Trophoblast cell (in vitro differentiated cells and primary cell): ENCODE measurements around the gene ADAMTS9.

Experiments used
- DNase-seq, 2 donors: peaks; one replicate each; pipeline ENCODE4 v3.0.0-alpha.2; 2016
- H2AFZ ChIP-seq: 2 replicates; pipeline ENCODE4 v1.6.1; 2013; ENCODE audit warnings: low read length, moderate library complexity, mild to moderate bottlenecking; ENCODE audit not compliant: insufficient read depth, poor library complexity
- H2AK5ac ChIP-seq: 2 replicates; pipeline ENCODE4 v1.6.1; 2013; ENCODE audit warnings: mild to moderate bottlenecking, low read length
- H2BK120ac ChIP-seq: 2 replicates; pipeline ENCODE4 v1.6.1; 2013; ENCODE audit warnings: low read length, mild to moderate bottlenecking, moderate library complexity; ENCODE audit not compliant: insufficient read depth, poor library complexity
- H2BK12ac ChIP-seq: 2 replicates; pipeline ENCODE4 v1.6.1; 2013; ENCODE audit warnings: mild to moderate bottlenecking, low read length, moderate library complexity
- H2BK5ac ChIP-seq: 2 replicates; pipeline ENCODE4 v1.6.1; 2013; ENCODE audit warnings: low read length, low read depth, moderate library complexity, mild to moderate bottlenecking; ENCODE audit not compliant: poor library complexity
- H3K14ac ChIP-seq: 2 replicates; pipeline ENCODE4 v1.6.1; 2013; ENCODE audit warnings: mild to moderate bottlenecking, low read length
- H3K18ac ChIP-seq: 2 replicates; pipeline ENCODE4 v1.6.1; 2013; ENCODE audit warnings: mild to moderate bottlenecking, low read length
- H3K23ac ChIP-seq: 2 replicates; pipeline ENCODE4 v1.6.1; 2013; ENCODE audit warnings: low read length
- H3K27ac ChIP-seq: 2 replicates; pipeline ENCODE4 v1.5.1; 2013; ENCODE audit warnings: low read depth, mild to moderate bottlenecking, inconsistent platforms, low read length, moderate library complexity
- H3K27me3 ChIP-seq: 2 replicates; pipeline ENCODE4 v1.6.1; 2013; ENCODE audit warnings: inconsistent platforms, mild to moderate bottlenecking, low read length, moderate library complexity; ENCODE audit not compliant: insufficient read depth
- H3K36me3 ChIP-seq, 2 experiments: 1 replicate in 1 of 2; 2 replicates in 1 of 2; pipeline ENCODE4 v1.6.1; 2013; ENCODE audit warnings: low read length in 2 of 2, mild to moderate bottlenecking in 2 of 2, moderate library complexity in 1 of 2; ENCODE audit not compliant: insufficient read depth in 2 of 2, control insufficient read depth in 1 of 2
- H3K4ac ChIP-seq: 2 replicates; pipeline ENCODE4 v1.6.1; 2013; ENCODE audit warnings: low read depth, mild to moderate bottlenecking, low read length, moderate library complexity
- H3K4me1 ChIP-seq, 2 experiments: 1 replicate in 1 of 2; 2 replicates in 1 of 2; pipeline ENCODE4 v1.6.1; 2013; ENCODE audit warnings: low read length in 2 of 2, mild to moderate bottlenecking in 2 of 2, moderate library complexity in 1 of 2; ENCODE audit not compliant: insufficient read depth in 2 of 2, control insufficient read depth in 1 of 2
- H3K4me2 ChIP-seq: 2 replicates; pipeline ENCODE4 v1.6.1; 2013; ENCODE audit warnings: inconsistent platforms, mild to moderate bottlenecking, low read length, moderate library complexity
- H3K4me3 ChIP-seq: 2 replicates; pipeline ENCODE4 v1.5.1; 2013; ENCODE audit warnings: mild to moderate bottlenecking, low read depth, low read length, inconsistent platforms
- H3K79me1 ChIP-seq: one replicate; pipeline ENCODE4 v1.6.1; 2013; ENCODE audit warnings: low read length
- H3K79me2 ChIP-seq: 2 replicates; pipeline ENCODE4 v1.6.1; 2013; ENCODE audit warnings: low read length, mild to moderate bottlenecking; ENCODE audit not compliant: control insufficient read depth, insufficient read depth, poor library complexity
- H3K9ac ChIP-seq: 2 replicates; pipeline ENCODE4 v1.6.1; 2013; ENCODE audit warnings: mild to moderate bottlenecking, low read length
- H3K9me3 ChIP-seq: 2 replicates; pipeline ENCODE4 v1.6.1; 2013; ENCODE audit warnings: low read depth, mild to moderate bottlenecking, control low read depth, inconsistent platforms, low read length; ENCODE audit not compliant: insufficient read depth
- H4K12ac ChIP-seq: 2 replicates; pipeline ENCODE4 v1.6.1; 2013; ENCODE audit warnings: low read depth, mild to moderate bottlenecking, low read length, moderate library complexity
- H4K8ac ChIP-seq: 2 replicates; pipeline ENCODE4 v1.6.1; 2013; ENCODE audit warnings: low read depth, mild to moderate bottlenecking, low read length, moderate library complexity
- H4K91ac ChIP-seq: one replicate; pipeline ENCODE4 v1.6.1; 2013; ENCODE audit warnings: low read depth, mild to moderate bottlenecking, low read length, moderate library complexity
- WGBS: extraction: QIAGEN DNeasy Blood & Tissue Kit; methylation state at CpG from one replicate; pipeline ENCODE4 v1.1.7; 2013; ENCODE audit warnings: missing lambda C conversion rate; ENCODE audit not compliant: insufficient read length, insufficient coverage; ENCODE audit errors: extremely low coverage; 5-methylcytosine and 5-hydroxymethylcytosine counted together

The ADAMTS9 gene

DNA sequence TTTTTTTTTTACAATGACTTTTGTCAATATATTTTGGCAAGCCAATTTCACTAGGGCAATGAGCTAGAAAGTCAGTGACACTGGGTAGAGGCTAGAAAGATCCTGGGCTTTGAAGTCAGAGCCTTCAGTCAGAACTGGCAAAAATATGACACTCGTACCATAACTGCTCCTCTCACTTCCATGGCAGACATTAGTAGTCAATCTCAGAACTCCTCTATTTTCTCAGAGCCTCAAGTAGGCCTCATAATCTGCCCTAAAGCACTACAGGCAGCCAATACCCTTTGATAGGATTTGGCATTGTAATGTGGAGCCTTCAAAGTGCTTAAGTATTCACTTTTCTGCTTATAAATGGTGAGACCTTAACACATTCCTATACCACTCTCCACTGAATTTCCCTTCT is 67.8 kb downstream of the ADAMTS9 start:
- no peak overlapping the region for H3K9ac ChIP-seq
- H2BK5ac ChIP-seq: no peak overlapping the region
- no peak overlapping the region for H3K23ac ChIP-seq
- no peak for DNase-seq
- no peaks in the 10 kb centered on the region for H3K79me1 ChIP-seq
- H3K27me3 ChIP-seq: no peaks in the 10 kb centered on the region
- H2BK120ac ChIP-seq: no peak overlapping the region
- H3K36me3 ChIP-seq: peaks cover 11 to 25% of the 10 kb centered on the region in 2 experiments
- no peaks in the 10 kb centered on the region for H3K9me3 ChIP-seq
- no peak overlapping the region for H3K4me3 ChIP-seq
- H3K27ac ChIP-seq: no peak overlapping the region
- H4K8ac ChIP-seq: no peak overlapping the region
- H3K14ac ChIP-seq: no peak overlapping the region
- no peak overlapping the region for H2AK5ac ChIP-seq
- H3K4ac ChIP-seq: no peak overlapping the region
- H3K79me2 ChIP-seq: no peaks in the 10 kb centered on the region
- H3K18ac ChIP-seq: no peak overlapping the region
- H3K4me1 ChIP-seq: no peaks in the 10 kb centered on the region
- H3K4me2 ChIP-seq: no peak overlapping the region
- WGBS: no CpG with 5 or more reads among the region's 1 CpG
- H4K91ac ChIP-seq: no peak overlapping the region
- H2AFZ ChIP-seq: no peak overlapping the region
- H4K12ac ChIP-seq: no peak overlapping the region
- no peak overlapping the region for H2BK12ac ChIP-seq

DNA sequence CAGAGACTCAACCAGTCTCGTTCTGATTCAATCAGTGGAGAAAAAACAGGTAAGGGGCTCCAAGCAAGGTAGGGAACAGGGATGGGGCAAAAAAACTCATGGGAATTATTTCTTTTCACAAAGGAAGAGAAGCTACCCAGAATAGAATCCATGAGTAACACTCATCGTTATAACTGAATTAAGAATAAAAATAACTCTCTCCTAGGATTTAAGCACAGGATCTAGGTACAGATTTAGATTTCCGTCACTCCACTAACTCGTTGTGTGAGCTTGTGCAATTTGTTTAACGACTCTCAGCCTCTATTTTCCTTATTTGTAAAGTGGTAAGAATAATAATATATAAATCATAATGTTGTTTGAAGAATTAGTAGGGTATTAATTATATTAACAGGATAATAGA is 68.6 kb downstream of the ADAMTS9 start:
- H4K91ac ChIP-seq: no peak overlapping the region
- no CpG with 5 or more reads among the region's 5 CpGs for WGBS
- H2BK5ac ChIP-seq: no peak overlapping the region
- H2BK120ac ChIP-seq: no peak overlapping the region
- H2AFZ ChIP-seq: no peak overlapping the region
- H2AK5ac ChIP-seq: no peak overlapping the region
- no peak overlapping the region for H3K4me2 ChIP-seq
- no peak for DNase-seq
- peaks cover 11 to 25% of the 10 kb centered on the region in 2 experiments for H3K36me3 ChIP-seq
- H3K79me1 ChIP-seq: no peaks in the 10 kb centered on the region
- H3K9me3 ChIP-seq: no peaks in the 10 kb centered on the region
- H3K79me2 ChIP-seq: no peaks in the 10 kb centered on the region
- no peak overlapping the region for H3K9ac ChIP-seq
- no peak overlapping the region for H2BK12ac ChIP-seq
- no peaks in the 10 kb centered on the region for H3K27me3 ChIP-seq
- H3K4me3 ChIP-seq: no peak overlapping the region
- H3K14ac ChIP-seq: no peak overlapping the region
- H3K4me1 ChIP-seq: no peaks in the 10 kb centered on the region
- H3K27ac ChIP-seq: no peak overlapping the region
- H3K4ac ChIP-seq: no peak overlapping the region
- no peak overlapping the region for H4K12ac ChIP-seq
- no peak overlapping the region for H3K23ac ChIP-seq
- no peak overlapping the region for H4K8ac ChIP-seq
- H3K18ac ChIP-seq: no peak overlapping the region

DNA sequence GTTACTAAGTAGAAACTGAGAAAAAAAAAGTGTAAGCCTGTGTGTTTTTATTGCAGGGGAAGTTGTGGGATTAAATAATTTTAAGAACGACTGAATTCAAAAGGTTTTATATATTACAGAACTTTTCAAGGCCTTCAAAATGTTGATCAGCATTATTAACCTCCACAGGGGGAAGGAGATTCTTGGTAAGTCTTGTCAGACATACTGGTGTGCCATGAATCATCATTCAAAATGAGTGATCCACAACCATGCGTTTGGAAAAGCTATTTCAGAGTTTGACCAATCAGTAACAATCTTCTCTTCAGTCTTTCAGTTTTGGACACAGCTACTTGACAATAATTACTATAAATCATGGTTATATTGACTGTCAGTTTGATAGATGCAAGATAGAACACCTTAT is 70.2 kb downstream of the ADAMTS9 start:
- Histone ChIP-seq H4K91ac (no peak overlapping the region), H3K4me2 (no peak overlapping the region), H3K27me3 (no peaks in the 10 kb centered on the region), H3K79me1 (no peaks in the 10 kb centered on the region), H4K12ac (no peak overlapping the region), H3K14ac (no peak overlapping the region), H2BK12ac (no peak overlapping the region), H3K36me3 (peaks cover 8 to 22% of the 10 kb centered on the region in 2 experiments), H3K4me1 (peaks cover 3 to 5% of the 10 kb centered on the region in 2 experiments), H3K9me3 (no peaks in the 10 kb centered on the region), H2AK5ac (no peak overlapping the region), H3K79me2 (no peaks in the 10 kb centered on the region), H3K4ac (no peak overlapping the region), H3K4me3 (no peak overlapping the region), H2AFZ (no peak overlapping the region), H2BK120ac (no peak overlapping the region), H3K23ac (no peak overlapping the region), H3K9ac (no peak overlapping the region), H3K27ac (no peak overlapping the region), H4K8ac (no peak overlapping the region), H2BK5ac (no peak overlapping the region), H3K18ac (no peak overlapping the region)
- DNase-seq: no peak
- WGBS: no CpG with 5 or more reads among the region's 2 CpGs

DNA sequence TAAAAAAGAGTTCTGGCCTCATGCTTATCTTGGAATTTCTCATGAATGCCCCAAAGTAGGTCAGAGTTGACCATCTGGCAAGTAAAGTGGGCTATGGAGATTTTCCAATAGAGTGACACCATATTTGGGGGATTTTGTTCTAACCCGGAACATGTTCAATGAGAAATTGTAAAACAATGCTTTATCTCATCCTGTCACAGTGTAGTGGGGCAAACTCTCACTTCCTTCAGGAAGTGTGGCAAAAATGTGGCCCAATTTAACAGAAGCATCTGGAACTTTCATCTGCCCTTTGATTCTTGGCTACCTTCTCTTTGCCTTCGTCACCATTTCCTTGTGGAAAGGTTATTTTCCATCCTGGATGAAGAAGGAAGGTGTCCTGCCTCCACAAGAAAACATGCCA is 70.8 kb downstream of the ADAMTS9 start:
- no peak overlapping the region for H3K14ac ChIP-seq
- no CpG with 5 or more reads among the region's 2 CpGs for WGBS
- H2AFZ ChIP-seq: no peak overlapping the region
- H3K4me2 ChIP-seq: no peak overlapping the region
- H3K4ac ChIP-seq: no peak overlapping the region
- no peak overlapping the region for H2AK5ac ChIP-seq
- peaks cover 3 to 5% of the 10 kb centered on the region in 2 experiments for H3K4me1 ChIP-seq
- H3K9me3 ChIP-seq: no peaks in the 10 kb centered on the region
- no peak overlapping the region for H4K12ac ChIP-seq
- no peak overlapping the region for H3K18ac ChIP-seq
- H3K9ac ChIP-seq: no peak overlapping the region
- H2BK12ac ChIP-seq: no peak overlapping the region
- H3K36me3 ChIP-seq: peaks cover 8 to 19% of the 10 kb centered on the region in 2 experiments
- no peak overlapping the region for H2BK120ac ChIP-seq
- H3K23ac ChIP-seq: no peak overlapping the region
- no peak overlapping the region for H2BK5ac ChIP-seq
- H4K91ac ChIP-seq: no peak overlapping the region
- no peak overlapping the region for H3K4me3 ChIP-seq
- H3K27ac ChIP-seq: no peak overlapping the region
- DNase-seq: no peak
- H4K8ac ChIP-seq: no peak overlapping the region
- H3K79me2 ChIP-seq: no peaks in the 10 kb centered on the region
- peaks cover 2% of the 10 kb centered on the region for H3K79me1 ChIP-seq
- no peaks in the 10 kb centered on the region for H3K27me3 ChIP-seq
